Mesenchymal stem cell (in vitro differentiated cells and primary cell): ENCODE results near the gene OR56A3. TPM values are rescaled to one million over a fixed set of nuclear protein-coding genes. Genes with fewer than 3 reads are reported as not detected.

Source experiments
- DNase-seq: peaks from one replicate; pipeline ENCODE4 v3.0.0-alpha.2; 2013
- H2AFZ ChIP-seq: one replicate; pipeline ENCODE4 v1.6.1; 2013; ENCODE audit warnings: low read depth, mild to moderate bottlenecking, control low read depth, inconsistent platforms, low read length, moderate library complexity
- H2AK5ac ChIP-seq: 2 replicates; pipeline ENCODE4 v1.6.1; 2013; ENCODE audit warnings: low read length, moderate library complexity, mild to moderate bottlenecking, inconsistent platforms; ENCODE audit not compliant: severe bottlenecking
- H2BK120ac ChIP-seq: one replicate; pipeline ENCODE4 v1.6.1; 2013; ENCODE audit warnings: low read depth, mild to moderate bottlenecking, inconsistent platforms, low read length, moderate library complexity
- H2BK12ac ChIP-seq, 2 experiments: one replicate each; pipeline ENCODE4 v1.6.1; 2013; ENCODE audit warnings: inconsistent platforms in 2 of 2, low read length in 2 of 2, mild to moderate bottlenecking in 2 of 2, moderate library complexity in 2 of 2, control low read depth in 1 of 2
- H2BK15ac ChIP-seq: one replicate; pipeline ENCODE4 v1.6.1; 2013; ENCODE audit warnings: mild to moderate bottlenecking, low read depth, inconsistent platforms; ENCODE audit not compliant: poor library complexity, severe bottlenecking
- H2BK5ac ChIP-seq: 2 replicates; pipeline ENCODE4 v1.6.1; 2013; ENCODE audit warnings: low read depth, mild to moderate bottlenecking, low read length, control low read depth, inconsistent platforms; ENCODE audit not compliant: poor library complexity, severe bottlenecking
- H3K14ac ChIP-seq, 2 experiments: one replicate each; pipeline ENCODE4 v1.6.1; 2013; ENCODE audit warnings: inconsistent platforms in 2 of 2, low read length in 2 of 2, control low read depth in 1 of 2, mild to moderate bottlenecking in 1 of 2, moderate library complexity in 1 of 2
- H3K18ac ChIP-seq, 2 experiments: one replicate each; pipeline ENCODE4 v1.6.1; 2013; ENCODE audit warnings: inconsistent platforms in 2 of 2, low read length in 2 of 2, control low read depth in 1 of 2, low read depth in 1 of 2, mild to moderate bottlenecking in 1 of 2
- H3K23ac ChIP-seq, 2 experiments: one replicate each; pipeline ENCODE4 v1.6.1; 2013; ENCODE audit warnings: inconsistent platforms in 2 of 2, low read length in 2 of 2, mild to moderate bottlenecking in 2 of 2, moderate library complexity in 2 of 2, control low read depth in 1 of 2
- H3K27ac ChIP-seq: 2 replicates; pipeline ENCODE4 v1.5.1; 2013; ENCODE audit warnings: mild to moderate bottlenecking, moderate library complexity, low read length, control low read depth, inconsistent platforms; ENCODE audit not compliant: poor library complexity, severe bottlenecking
- H3K27me3 ChIP-seq, 2 experiments: 2 replicates each; pipeline versions ENCODE4 v1.6.1 to v1.7.0; 2013; ENCODE audit warnings: low read length in 2 of 2, mild to moderate bottlenecking in 2 of 2, moderate library complexity in 2 of 2, control low read depth in 1 of 2, inconsistent platforms in 1 of 2; ENCODE audit not compliant: control insufficient read depth in 1 of 2, insufficient read depth in 1 of 2
- H3K36me3 ChIP-seq, 2 experiments: 2 replicates each; pipeline versions ENCODE4 v1.6.1 to v1.7.0; 2013; ENCODE audit warnings: low read length in 2 of 2, control low read depth in 1 of 2, inconsistent platforms in 1 of 2, low read depth in 1 of 2, mild to moderate bottlenecking in 1 of 2; ENCODE audit not compliant: insufficient read depth in 2 of 2, control insufficient read depth in 1 of 2
- H3K4ac ChIP-seq, 2 experiments: one replicate each; pipeline ENCODE4 v1.6.1; 2013; ENCODE audit warnings: inconsistent platforms in 2 of 2, low read length in 2 of 2, mild to moderate bottlenecking in 2 of 2, moderate library complexity in 2 of 2, control low read depth in 1 of 2, low read depth in 1 of 2
- H3K4me1 ChIP-seq: 2 replicates; pipeline ENCODE4 v1.6.1; 2013; ENCODE audit warnings: low read depth, low read length, control low read depth; ENCODE audit not compliant: control insufficient read depth, insufficient read depth
- H3K4me2 ChIP-seq: 2 replicates; pipeline ENCODE4 v1.6.1; 2013; ENCODE audit warnings: low read length, mild to moderate bottlenecking, inconsistent platforms; ENCODE audit not compliant: poor library complexity, severe bottlenecking
- H3K4me3 ChIP-seq, 2 experiments: 2 replicates each; pipeline versions ENCODE4 v1.5.1 to v1.7.0; 2013; ENCODE audit warnings: low read length in 2 of 2, mild to moderate bottlenecking in 2 of 2, control low read depth in 1 of 2, low read depth in 1 of 2; ENCODE audit not compliant: insufficient read depth in 1 of 2
- H3K79me1 ChIP-seq: replicated peaks from 2 replicates; pipeline ENCODE4 v1.6.1; 2013; ENCODE audit warnings: mild to moderate bottlenecking, control low read depth, low read length, inconsistent platforms; ENCODE audit not compliant: poor library complexity, severe bottlenecking
- H3K9ac ChIP-seq: 2 replicates; pipeline ENCODE4 v1.7.0; 2013; ENCODE audit warnings: mild to moderate bottlenecking, low read length, moderate library complexity
- H3K9me3 ChIP-seq: 2 replicates; pipeline ENCODE4 v1.7.0; 2013; ENCODE audit warnings: mild to moderate bottlenecking, low read length; ENCODE audit not compliant: control insufficient read depth
- H4K8ac ChIP-seq: one replicate; pipeline ENCODE4 v1.6.1; 2013; ENCODE audit warnings: inconsistent platforms, mild to moderate bottlenecking, low read length, moderate library complexity
- H4K91ac ChIP-seq: one replicate; pipeline ENCODE4 v1.6.1; 2013; ENCODE audit warnings: mild to moderate bottlenecking, low read length, inconsistent platforms
- WGBS: methylation state at CpG from one replicate; pipeline ENCODE4 v1.1.7; 2013; ENCODE audit warnings: mixed read lengths; 5-methylcytosine and 5-hydroxymethylcytosine counted together
- polyA plus RNA-seq, 2 experiments: library from polyadenylated mRNA; stranded (reverse); fragments of 200-250 nt; gene quantifications; one replicate each; pipeline ENCODE4 v1.2.3, GENCODE V29; 2013

The OR56A3 gene, protein sequence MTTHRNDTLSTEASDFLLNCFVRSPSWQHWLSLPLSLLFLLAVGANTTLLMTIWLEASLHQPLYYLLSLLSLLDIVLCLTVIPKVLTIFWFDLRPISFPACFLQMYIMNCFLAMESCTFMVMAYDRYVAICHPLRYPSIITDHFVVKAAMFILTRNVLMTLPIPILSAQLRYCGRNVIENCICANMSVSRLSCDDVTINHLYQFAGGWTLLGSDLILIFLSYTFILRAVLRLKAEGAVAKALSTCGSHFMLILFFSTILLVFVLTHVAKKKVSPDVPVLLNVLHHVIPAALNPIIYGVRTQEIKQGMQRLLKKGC
- not detected for polyA plus RNA-seq (2013, experiment 1 of 2)
- not detected for polyA plus RNA-seq (2013, experiment 2 of 2)

- H3K4me2 ChIP-seq = no peak within 1 kb of the TSS
- no peak within 1 kb of the TSS for H3K4ac ChIP-seq
- no peaks in the 10 kb centered on the region for H3K36me3 ChIP-seq
- H2AFZ ChIP-seq = no peak within 1 kb of the TSS
- no peak within 1 kb of the TSS for H3K9ac ChIP-seq
- H3K18ac ChIP-seq = no peak within 1 kb of the TSS
- no peak within 1 kb of the TSS for H4K8ac ChIP-seq
- H2BK5ac ChIP-seq = no peak within 1 kb of the TSS
- H2BK12ac ChIP-seq = no peak within 1 kb of the TSS
- H2AK5ac ChIP-seq = no peak within 1 kb of the TSS
- no peak within 1 kb of the TSS for H3K27ac ChIP-seq
- no peaks in the 10 kb centered on the region for H3K27me3 ChIP-seq
- H3K4me3 ChIP-seq = no peak within 1 kb of the TSS
- no peak within 1 kb of the TSS for H4K91ac ChIP-seq
- no peak within 1 kb of the TSS for H3K23ac ChIP-seq
- no peaks in the 10 kb centered on the region for H3K9me3 ChIP-seq
- DNase-seq = no peak
- 73% methylated on average over 3 of the region's 3 CpGs for WGBS
- H3K79me1 ChIP-seq = no peaks in the 10 kb centered on the region
- no peaks in the 10 kb centered on the region for H3K4me1 ChIP-seq
- no peak within 1 kb of the TSS for H2BK120ac ChIP-seq
- H2BK15ac ChIP-seq = no peak within 1 kb of the TSS
- H3K14ac ChIP-seq = no peak within 1 kb of the TSS
Observed at GRCh38 chr11:5941951-5942350, at the start of gene OR56A3. OR56A3 (plus strand) TSS chr11:5942251; CDS start chr11:5947347, 5,096 bp downstream.

GRCh38 chr11:5892908-5893307 lies 49.1 kb upstream of the OR56A3 start, which contains the start of gene OR52E5:
OR52E5 (plus strand) TSS chr11:5893208; CDS start chr11:5900777, 7,569 bp downstream.
- Histone ChIP-seq H3K27me3 (no peaks in the 10 kb centered on the region), H2BK5ac (no peak within 1 kb of the TSS)
- no peak for DNase-seq

DNA sequence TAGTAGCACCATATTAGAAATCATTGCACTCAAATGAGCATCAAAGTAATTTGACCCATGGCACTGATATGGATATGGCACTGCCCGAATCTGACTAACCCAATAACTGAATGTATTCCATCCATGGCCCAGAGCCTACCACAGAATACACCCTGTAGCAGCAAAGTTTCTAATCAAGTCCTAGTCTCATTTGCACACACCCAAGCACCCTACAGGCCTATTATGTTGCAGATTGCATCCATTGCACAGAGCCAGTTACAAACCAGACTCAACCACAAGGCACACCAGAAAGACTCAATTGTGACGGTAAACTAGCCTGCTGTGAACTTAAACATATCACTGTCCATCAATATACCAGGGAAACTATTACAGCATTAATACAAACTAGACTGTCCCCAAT lies 42.5 kb upstream of the OR56A3 start:
- H3K4ac ChIP-seq = no peak overlapping the region
- no peak overlapping the region for H4K91ac ChIP-seq
- no peaks in the 10 kb centered on the region for H3K27me3 ChIP-seq
- no peaks in the 10 kb centered on the region for H3K9me3 ChIP-seq
- H2BK15ac ChIP-seq = no peak overlapping the region
- H2BK12ac ChIP-seq = no peak overlapping the region
- H3K4me3 ChIP-seq = no peak overlapping the region
- H3K27ac ChIP-seq = no peak overlapping the region
- H2BK5ac ChIP-seq = no peak overlapping the region
- no peak overlapping the region for H3K9ac ChIP-seq
- no peak for DNase-seq
- no peaks in the 10 kb centered on the region for H3K36me3 ChIP-seq
- H3K4me1 ChIP-seq = no peaks in the 10 kb centered on the region
- no peaks in the 10 kb centered on the region for H3K79me1 ChIP-seq
- WGBS = 72% methylated on average over 2 of the region's 2 CpGs
- H3K18ac ChIP-seq = no peak overlapping the region
- no peak overlapping the region for H2AFZ ChIP-seq
- H2BK120ac ChIP-seq = no peak overlapping the region
- no peak overlapping the region for H2AK5ac ChIP-seq
- no peak overlapping the region for H3K4me2 ChIP-seq
- H3K23ac ChIP-seq = no peak overlapping the region
- no peak overlapping the region for H4K8ac ChIP-seq
- H3K14ac ChIP-seq = no peak overlapping the region

More at GRCh38 chr11:5892908-5893307, 49.1 kb upstream of the OR56A3 start, which contains the start of gene OR52E5:
- Histone ChIP-seq H2BK15ac (no peak within 1 kb of the TSS), H2AFZ (no peak within 1 kb of the TSS), H3K23ac (no peak within 1 kb of the TSS), H3K9me3 (no peaks in the 10 kb centered on the region), H3K14ac (no peak within 1 kb of the TSS), H3K79me1 (no peaks in the 10 kb centered on the region), H3K4me2 (no peak within 1 kb of the TSS), H4K8ac (no peak within 1 kb of the TSS), H2BK120ac (no peak within 1 kb of the TSS), H3K4me3 (no peak within 1 kb of the TSS), H3K4ac (no peak within 1 kb of the TSS), H2AK5ac (no peak within 1 kb of the TSS), H2BK12ac (no peak within 1 kb of the TSS), H3K36me3 (no peaks in the 10 kb centered on the region), H3K27ac (no peak within 1 kb of the TSS), H3K9ac (no peak within 1 kb of the TSS), H3K18ac (no peak within 1 kb of the TSS), H3K4me1 (no peaks in the 10 kb centered on the region), H4K91ac (no peak within 1 kb of the TSS)
- WGBS = 80% methylated on average over 3 of the region's 3 CpGs

DNA sequence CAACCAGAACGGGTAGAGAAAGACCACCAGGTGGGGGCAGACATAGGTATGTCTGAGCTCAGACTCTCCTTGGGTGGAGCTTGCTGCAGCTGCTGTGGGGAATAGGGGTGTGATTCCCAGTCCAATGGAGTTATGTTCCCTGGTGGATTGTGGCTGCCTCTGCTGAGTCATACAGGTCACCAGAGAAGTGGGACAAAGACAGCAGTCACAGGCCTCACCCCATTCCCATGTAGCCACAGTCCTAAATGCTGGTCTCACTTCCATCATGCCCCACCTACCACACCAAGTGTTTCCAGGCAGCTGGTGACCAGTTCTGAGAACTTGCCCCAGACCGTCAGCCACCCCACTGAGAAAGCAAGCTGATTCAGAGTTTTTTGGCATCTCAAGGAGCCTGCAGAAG lies 31.5 kb upstream of the OR56A3 start:
- no peak overlapping the region for H2BK120ac ChIP-seq
- no peak overlapping the region for H2BK5ac ChIP-seq
- no peaks in the 10 kb centered on the region for H3K27me3 ChIP-seq
- no peak overlapping the region for H2AK5ac ChIP-seq
- H3K4ac ChIP-seq = no peak overlapping the region
- WGBS = 69% methylated on average over 2 of the region's 2 CpGs
- H2AFZ ChIP-seq = no peak overlapping the region
- H2BK15ac ChIP-seq = no peak overlapping the region
- no peak overlapping the region for H3K4me3 ChIP-seq
- no peaks in the 10 kb centered on the region for H3K36me3 ChIP-seq
- no peaks in the 10 kb centered on the region for H3K79me1 ChIP-seq
- no peak overlapping the region for H3K9ac ChIP-seq
- no peaks in the 10 kb centered on the region for H3K4me1 ChIP-seq
- H4K91ac ChIP-seq = no peak overlapping the region
- H3K27ac ChIP-seq = no peak overlapping the region
- no peak overlapping the region for H4K8ac ChIP-seq
- H3K4me2 ChIP-seq = no peak overlapping the region
- H3K18ac ChIP-seq = no peak overlapping the region
- no peak overlapping the region for H3K14ac ChIP-seq
- no peak for DNase-seq
- no peaks in the 10 kb centered on the region for H3K9me3 ChIP-seq
- H2BK12ac ChIP-seq = no peak overlapping the region
- H3K23ac ChIP-seq = no peak overlapping the region
